Measurements from ENCODE around the gene CCS. TPM values are rescaled to one million over a fixed set of nuclear protein-coding genes. Genes with fewer than 3 reads are reported as not detected.

The CCS gene
- total RNA-seq, 1 experiment from 2014 or later = 34.2 TPM

- Mint-ChIP-seq H3K9me3 (ENCODE audit: low read depth, unreplicated experiment) (no peaks in the 10 kb centered on the region), H3K36me3 (ENCODE audit: insufficient read depth, unreplicated experiment) (no peaks in the 10 kb centered on the region), H3K27ac (ENCODE audit: unreplicated experiment) (no peak overlapping the region), H3K4me1 (ENCODE audit: low read depth, unreplicated experiment) (no peaks in the 10 kb centered on the region), H3K4me3 (ENCODE audit: low read depth, unreplicated experiment) (no peak overlapping the region), H3K27me3 (ENCODE audit: unreplicated experiment) (peaks cover 71% of the 10 kb centered on the region)
- no peak for TF ChIP-seq CTCF (IDR thresholded peaks at IDR 0.05; ENCODE audit: unreplicated experiment)
- DNase-seq = no peak
- no TSS peak for BruUV-seq (replicated peaks)
- intact Hi-C loops (cut with micrococcal nuclease; ENCODE audit: unreplicated experiment) = loop anchor here (10.0 kb wide), 1 partner anchor 265 kb away; no protein-coding TSS in a partner anchor
- CTCF ChIA-PET = no interaction called here
Observed at GRCh38 chr11:66570079-66570849, 22.7 kb upstream of the CCS start.

- BruUV-seq (replicated peaks) = no TSS peak
- TF ChIP-seq CTCF (IDR thresholded peaks at IDR 0.05; ENCODE audit: unreplicated experiment) = no peak
- H3K27ac Mint-ChIP-seq (ENCODE audit: unreplicated experiment) = no peak overlapping the region
- DNase-seq = no peak
- intact Hi-C loops (cut with micrococcal nuclease; ENCODE audit: unreplicated experiment) = loop anchor here (10.0 kb wide), 1 partner anchor 264 kb away; no protein-coding TSS in a partner anchor
- H3K9me3 Mint-ChIP-seq (ENCODE audit: low read depth, unreplicated experiment) = no peaks in the 10 kb centered on the region
- no peaks in the 10 kb centered on the region for H3K36me3 Mint-ChIP-seq (ENCODE audit: insufficient read depth, unreplicated experiment)
- CTCF ChIA-PET = no interaction called here
- no peaks in the 10 kb centered on the region for H3K4me1 Mint-ChIP-seq (ENCODE audit: low read depth, unreplicated experiment)
- peaks cover 71% of the 10 kb centered on the region for H3K27me3 Mint-ChIP-seq (ENCODE audit: unreplicated experiment)
- H3K4me3 Mint-ChIP-seq (ENCODE audit: low read depth, unreplicated experiment) = no peak overlapping the region
Observed at GRCh38 chr11:66570850-66571180, 22.2 kb upstream of the CCS start.

GRCh38 chr11:66579017-66579606, 13.9 kb upstream of the CCS start:
- peak; percentile 81 for TF ChIP-seq CTCF (IDR thresholded peaks at IDR 0.05; ENCODE audit: unreplicated experiment)
- CTCF ChIA-PET = interaction anchor here (1.5 kb wide), 1 partner anchor 99 kb away, joined by 9 read pairs; the partner anchor contains the start of gene RBM4B
- Mint-ChIP-seq H3K9me3 (ENCODE audit: low read depth, unreplicated experiment) (peaks cover 7% of the 10 kb centered on the region), H3K27me3 (ENCODE audit: unreplicated experiment) (peaks cover 54% of the 10 kb centered on the region), H3K36me3 (ENCODE audit: insufficient read depth, unreplicated experiment) (no peaks in the 10 kb centered on the region), H3K4me3 (ENCODE audit: low read depth, unreplicated experiment) (no peak overlapping the region), H3K27ac (ENCODE audit: unreplicated experiment) (no peak overlapping the region), H3K4me1 (ENCODE audit: low read depth, unreplicated experiment) (no peaks in the 10 kb centered on the region)
- no TSS peak for BruUV-seq (replicated peaks)
- intact Hi-C loops (cut with micrococcal nuclease; ENCODE audit: unreplicated experiment) = loop anchor here (5.0 to 10.0 kb wide), 2 partner anchors 98 to 256 kb away; partner anchors contain the start of gene RBM4B
- peak; percentile 75 for DNase-seq

GRCh38 chr11:66580803-66581202, 12.2 kb upstream of the CCS start:
- no peaks in the 10 kb centered on the region for H3K36me3 Mint-ChIP-seq (ENCODE audit: insufficient read depth, unreplicated experiment)
- H3K4me1 Mint-ChIP-seq (ENCODE audit: low read depth, unreplicated experiment) = no peaks in the 10 kb centered on the region
- DNase-seq = no peak
- intact Hi-C loops (cut with micrococcal nuclease; ENCODE audit: unreplicated experiment) = no loop called here
- H3K4me3 Mint-ChIP-seq (ENCODE audit: low read depth, unreplicated experiment) = no peak overlapping the region
- H3K27ac Mint-ChIP-seq (ENCODE audit: unreplicated experiment) = no peak overlapping the region
- CTCF ChIA-PET = interaction anchor here (0.5 kb wide), 1 partner anchor 102 kb away, joined by 4 read pairs; no protein-coding TSS in a partner anchor
- BruUV-seq (replicated peaks) = no TSS peak
- no peak for TF ChIP-seq CTCF (IDR thresholded peaks at IDR 0.05; ENCODE audit: unreplicated experiment)
- H3K9me3 Mint-ChIP-seq (ENCODE audit: low read depth, unreplicated experiment) = peaks cover 7% of the 10 kb centered on the region
- peaks cover 37% of the 10 kb centered on the region for H3K27me3 Mint-ChIP-seq (ENCODE audit: unreplicated experiment)
